GM19395 (cell line): ENCODE results near the gene ZNF141.
"Not testable (repeated sequence)": the region's sequence is repeated elsewhere in the genome, so short reads cannot be mapped to it uniquely, and the experiment has no call there.

ENCODE experiments used
- ATAC-seq: cut with Tn5 transposase; IDR thresholded peaks from one replicate; pipeline ENCODE4 v1.9.1; 2021; ENCODE audit warnings: mild to moderate bottlenecking, moderate library complexity; ENCODE audit not compliant: unreplicated experiment

Gene ZNF141

DNA sequence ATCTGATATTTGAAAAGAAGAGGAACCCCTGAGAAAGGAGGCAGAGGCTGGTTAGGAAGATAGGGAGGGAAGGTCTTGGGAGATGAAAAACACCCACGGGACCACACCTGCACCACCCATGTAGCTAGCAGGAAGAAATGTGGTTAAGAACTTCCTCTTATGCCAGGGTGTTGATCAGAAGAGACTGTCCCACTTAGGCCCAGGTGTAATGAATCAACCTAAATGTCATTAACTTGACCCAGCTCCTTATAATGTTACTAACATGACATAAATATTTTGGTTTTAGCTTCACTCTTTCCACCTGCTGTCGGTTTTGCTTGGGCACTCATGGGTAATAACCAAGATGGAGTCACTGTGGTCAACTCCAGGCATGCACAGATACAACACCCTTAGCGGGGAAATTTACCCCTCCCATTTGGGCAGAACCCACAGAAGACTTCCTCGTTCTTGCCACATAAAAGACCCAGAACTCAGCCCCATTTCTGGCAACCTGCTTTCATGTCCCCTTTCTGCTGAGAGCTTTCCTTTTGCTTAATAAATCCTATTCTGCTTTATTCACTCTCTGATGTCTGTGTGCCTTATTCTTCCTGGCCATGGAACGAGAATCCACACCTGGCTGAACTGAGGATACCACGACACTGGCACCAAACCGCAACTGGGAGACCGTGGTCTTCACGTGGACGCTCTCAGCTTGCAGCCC lies 46.8 kb downstream of the ZNF141 start:
- ATAC-seq, result no peak

DNA sequence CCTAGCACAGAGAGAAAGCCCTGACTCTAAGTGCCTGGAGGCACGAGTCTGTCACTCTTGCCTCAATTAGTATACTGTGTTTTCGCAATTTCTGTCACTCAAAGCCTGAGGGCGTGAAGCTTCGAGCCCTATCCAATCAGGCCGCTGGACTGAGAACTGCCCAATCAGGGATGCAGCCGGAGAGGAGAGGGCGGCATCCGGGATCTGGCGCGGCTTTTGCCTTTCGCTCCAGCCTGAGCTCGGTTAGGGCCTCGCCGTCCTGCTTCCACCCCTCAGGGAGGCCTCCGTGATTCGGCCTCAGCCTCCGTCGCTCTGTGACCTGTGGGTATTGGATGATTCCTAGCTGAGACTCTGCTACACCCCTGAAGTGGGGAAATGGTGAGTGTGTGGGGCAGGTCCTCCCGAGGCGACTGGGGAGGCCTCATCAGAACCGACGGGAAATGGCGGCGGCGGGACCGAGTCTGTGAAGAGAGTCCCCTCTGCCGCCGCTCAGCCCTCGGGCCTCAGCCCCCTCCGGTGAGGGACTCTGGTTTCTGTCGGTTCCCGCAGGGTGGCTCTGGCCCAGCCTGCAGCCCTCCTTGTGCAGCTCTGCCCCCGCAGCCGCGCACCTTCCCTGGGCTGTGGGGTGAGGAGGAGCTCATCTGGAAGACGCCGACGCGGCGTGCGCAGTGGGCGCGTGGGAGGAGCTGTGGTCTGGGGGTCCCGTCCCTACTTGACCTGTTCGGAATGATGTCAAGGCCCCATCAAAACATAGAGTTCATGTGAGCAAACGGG lies 48.5 kb downstream of the ZNF141 start:
- no peak for ATAC-seq

DNA sequence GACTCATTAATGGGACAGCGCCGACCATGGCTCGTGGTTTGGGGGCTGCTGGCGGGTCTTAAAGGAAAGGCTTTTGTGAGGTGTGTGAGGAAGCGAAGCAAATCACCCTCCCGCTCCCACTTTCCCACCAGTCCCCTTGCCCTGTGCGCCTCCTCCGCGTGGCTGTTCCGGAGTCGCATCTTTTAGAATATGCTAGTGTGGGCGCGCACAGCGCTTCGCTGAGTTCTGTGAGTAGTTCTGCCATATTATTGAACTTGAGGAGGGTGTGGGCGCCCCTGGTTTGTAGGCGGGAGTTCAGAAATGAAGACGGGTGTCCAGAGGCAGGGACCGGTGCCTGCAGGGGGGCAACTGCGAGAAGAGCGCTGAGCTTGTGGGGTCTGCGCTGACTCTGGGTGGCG lies 49.1 kb downstream of the ZNF141 start:
- ATAC-seq, result no peak

DNA sequence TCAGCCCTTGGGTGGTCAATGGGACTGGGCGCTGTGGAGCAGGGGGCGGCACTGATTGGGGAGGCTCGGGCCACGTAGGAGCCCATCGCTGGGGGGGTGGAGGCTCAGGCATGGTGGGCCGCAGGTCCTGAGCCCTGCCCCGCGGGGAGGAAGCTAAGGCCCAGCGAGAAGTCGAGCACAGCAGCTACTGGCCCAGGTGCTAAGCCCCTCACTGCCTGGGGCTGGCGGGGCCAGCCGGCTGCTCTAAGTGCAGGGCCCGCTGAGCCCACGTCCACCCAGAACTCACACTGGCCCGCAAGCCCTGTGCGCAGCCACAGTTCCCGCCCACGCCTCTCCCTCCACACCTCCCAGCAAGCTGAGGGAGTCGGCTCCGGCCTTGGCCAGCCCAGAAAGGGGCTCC lies 66.4 kb downstream of the ZNF141 start:
- no peak for ATAC-seq

DNA sequence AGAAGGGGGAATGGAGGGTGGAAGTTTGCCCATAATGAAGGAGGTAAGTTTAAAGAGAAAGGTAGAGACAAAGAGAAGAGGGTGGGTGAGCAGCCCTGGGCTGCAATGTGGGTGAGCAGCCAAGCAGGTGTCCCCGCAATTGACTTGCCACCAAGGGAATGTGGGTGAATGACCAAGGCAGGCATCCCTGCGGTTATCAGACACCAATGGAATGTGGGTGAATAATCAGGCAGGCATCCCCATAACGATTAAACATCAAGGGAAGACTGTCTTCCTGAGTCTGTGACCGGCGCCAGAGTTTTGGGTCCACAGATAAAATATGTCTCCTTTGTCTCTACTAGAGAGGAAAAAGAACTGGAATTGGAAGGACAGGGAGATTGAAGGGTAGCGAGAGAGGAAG lies 70.7 kb downstream of the ZNF141 start:
- ATAC-seq, result not testable (repeated sequence)

DNA sequence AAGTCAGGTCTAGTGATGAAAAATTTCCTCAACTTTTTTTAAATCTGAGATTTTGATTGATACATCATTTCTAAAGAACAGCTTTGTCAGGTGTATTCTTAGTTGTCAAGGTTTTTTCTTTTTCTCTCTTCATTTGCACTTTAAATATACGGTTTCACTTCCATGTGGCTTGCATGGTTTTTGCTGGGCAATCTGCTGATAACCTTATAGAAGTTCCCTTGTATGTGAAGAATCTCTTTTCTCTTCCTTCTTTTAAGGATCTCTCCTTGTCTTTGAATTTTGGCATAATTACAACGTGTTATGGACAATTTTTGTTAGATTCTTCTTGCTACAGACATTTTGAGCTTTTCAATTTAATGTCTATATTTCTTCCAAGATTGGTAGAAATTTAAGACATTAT lies 85.0 kb downstream of the ZNF141 start:
- ATAC-seq, result no peak
